ENCODE results near the gene SRPX2. TPM values are rescaled to one million over a fixed set of nuclear protein-coding genes. Genes with fewer than 3 reads are reported as not detected.

The SRPX2 gene
- total and polyA plus RNA-seq, 5 donors: 2.5 to 27.6 (median 4.1) TPM

Other genes with a start within 250 kb of the SRPX2 start
- under 1 TPM; 0.26 to 0.40 (median 0.34) TPM for gene PCDH19, start 233.9 kb upstream of the SRPX2 start, total RNA-seq
- gene PCDH19, start 233.9 kb upstream of the SRPX2 start, polyA plus RNA-seq: 0.25 TPM
- not detected for gene TNMD, start 59.3 kb upstream of the SRPX2 start, total RNA-seq
- gene TNMD, start 59.3 kb upstream of the SRPX2 start, polyA plus RNA-seq: 0.61 TPM
- 10 to 100 TPM in 1 of 4 donors, 1 to 10 TPM in 3; 6.2 to 10.2 (median 8.8) TPM for gene TSPAN6, start 7.4 kb upstream of the SRPX2 start, total RNA-seq
- gene TSPAN6, start 7.4 kb upstream of the SRPX2 start, polyA plus RNA-seq: 11.9 TPM
- gene SYTL4, start 87.9 kb downstream of the SRPX2 start, total RNA-seq: 1 to 10 TPM; 3.2 to 6.7 (median 4.9) TPM
- 3.4 TPM for gene SYTL4, start 87.9 kb downstream of the SRPX2 start, polyA plus RNA-seq
- gene CSTF2, start 176.2 kb downstream of the SRPX2 start, total RNA-seq: 10 to 100 TPM in 1 of 4 donors, 1 to 10 TPM in 3; 5.8 to 10.9 (median 8.0) TPM
- gene CSTF2, start 176.2 kb downstream of the SRPX2 start, polyA plus RNA-seq: 4.1 TPM
- gene NOX1, start 230.2 kb downstream of the SRPX2 start, total RNA-seq: not detected
- not detected for gene NOX1, start 230.2 kb downstream of the SRPX2 start, polyA plus RNA-seq